ENCODE measurements around the gene MIAT. TPM values are rescaled to one million over a fixed set of nuclear protein-coding genes. Genes with fewer than 3 reads are reported as not detected.

The MIAT gene
- total and polyA plus RNA-seq, 2 of the 13 experiments (the other 11 are each of a cell fraction or from before 2014, with no cell fraction given), result 0.04 TPM; not detected in 1

GRCh38 chr22:26718905-26719304, 61.5 kb downstream of the MIAT start (continued):
- TF ChIP-seq CEBPZ (IDR thresholded peaks at IDR 0.05; ENCODE audit: low read length) (no peak), ZNF615 (CRISPR knock-in tag; IDR thresholded peaks at IDR 0.05; ENCODE audit: borderline replicate concordance) (no peak), ZNF235 (CRISPR knock-in tag; IDR thresholded peaks at IDR 0.05; ENCODE audit: borderline replicate concordance) (no peak), ZNF383 (CRISPR knock-in tag; IDR thresholded peaks at IDR 0.05; ENCODE audit: borderline replicate concordance) (no peak), NAIF1 (CRISPR knock-in tag; IDR thresholded peaks at IDR 0.05; ENCODE audit: borderline replicate concordance) (no peak), GPBP1L1 (CRISPR knock-in tag; IDR thresholded peaks at IDR 0.05) (no peak), SOX5 (CRISPR knock-in tag; IDR thresholded peaks at IDR 0.05; ENCODE audit: borderline replicate concordance) (no peak)
- TF ChIP-seq, protein P1, sequence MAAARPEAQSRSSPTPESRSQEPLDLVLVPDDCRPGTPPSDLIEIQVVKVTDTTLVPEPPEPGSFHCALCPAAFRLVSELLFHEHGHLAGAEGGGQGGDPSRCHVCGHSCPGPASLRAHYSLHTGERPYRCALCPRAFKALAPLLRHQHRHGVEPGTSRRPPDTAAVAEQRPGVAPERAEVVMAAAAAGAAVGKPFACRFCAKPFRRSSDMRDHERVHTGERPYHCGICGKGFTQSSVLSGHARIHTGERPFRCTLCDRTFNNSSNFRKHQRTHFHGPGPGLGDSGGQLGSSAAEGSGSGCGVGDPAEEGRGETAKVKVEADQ (CRISPR knock-in tag; IDR thresholded peaks at IDR 0.05; ENCODE audit: borderline replicate concordance), result no peak
- TF ChIP-seq, protein P2, sequence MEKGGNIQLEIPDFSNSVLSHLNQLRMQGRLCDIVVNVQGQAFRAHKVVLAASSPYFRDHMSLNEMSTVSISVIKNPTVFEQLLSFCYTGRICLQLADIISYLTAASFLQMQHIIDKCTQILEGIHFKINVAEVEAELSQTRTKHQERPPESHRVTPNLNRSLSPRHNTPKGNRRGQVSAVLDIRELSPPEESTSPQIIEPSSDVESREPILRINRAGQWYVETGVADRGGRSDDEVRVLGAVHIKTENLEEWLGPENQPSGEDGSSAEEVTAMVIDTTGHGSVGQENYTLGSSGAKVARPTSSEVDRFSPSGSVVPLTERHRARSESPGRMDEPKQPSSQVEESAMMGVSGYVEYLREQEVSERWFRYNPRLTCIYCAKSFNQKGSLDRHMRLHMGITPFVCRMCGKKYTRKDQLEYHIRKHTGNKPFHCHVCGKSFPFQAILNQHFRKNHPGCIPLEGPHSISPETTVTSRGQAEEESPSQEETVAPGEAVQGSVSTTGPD (CRISPR knock-in tag; IDR thresholded peaks at IDR 0.05), result no peak
